CD4-positive, alpha-beta T cell treated with Interleukin-10 for 1 hour (primary cell): ENCODE measurements around the gene YPEL4.

Source experiments
- DNase-seq: peaks from one replicate; pipeline ENCODE4 v3.0.0-alpha.2; 2020

The YPEL4 gene

GRCh38 chr11:57630171-57630570, 19.5 kb downstream of the YPEL4 start:
- no peak for DNase-seq

DNA sequence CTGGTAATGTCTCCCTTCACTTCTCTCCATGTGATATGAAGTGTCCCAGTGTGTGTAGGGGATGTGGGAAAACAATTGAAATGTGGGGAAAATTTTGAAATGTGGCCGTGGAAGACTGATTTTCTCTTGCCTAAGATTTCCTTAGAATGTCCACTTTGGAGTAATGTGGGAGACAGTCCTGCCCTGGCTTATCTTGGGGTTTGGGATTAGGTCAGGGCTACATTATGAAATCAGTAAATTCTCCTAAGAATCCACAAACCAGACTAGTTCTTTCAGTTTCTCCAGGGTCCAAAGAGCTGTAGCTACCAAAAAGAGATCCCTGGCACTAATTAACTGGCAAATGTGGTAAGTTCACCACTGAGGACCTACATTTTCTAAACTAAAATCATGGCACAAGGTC, 22.8 kb downstream of the YPEL4 start:
- no peak for DNase-seq

GRCh38 chr11:57624864-57625263, 24.8 kb downstream of the YPEL4 start:
- no peak for DNase-seq

DNA sequence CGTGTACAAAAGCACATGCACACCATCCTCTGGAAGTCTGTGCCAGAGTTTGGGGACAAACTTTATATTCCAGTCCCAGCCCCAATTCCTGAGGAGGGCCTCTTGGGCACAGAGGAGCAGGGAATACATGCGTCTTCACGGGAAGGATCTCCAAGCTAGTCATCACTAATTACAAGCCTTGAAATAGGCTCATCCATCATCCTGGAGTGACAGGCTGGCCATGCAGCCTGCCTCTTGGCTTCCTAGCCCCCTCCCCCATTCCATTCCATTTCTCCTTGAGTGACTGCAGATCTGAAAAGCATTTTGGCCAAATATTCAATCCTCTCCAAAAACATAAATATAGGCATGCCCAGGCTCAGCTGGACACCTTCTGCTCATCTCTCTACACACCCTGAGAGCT, 27.4 kb downstream of the YPEL4 start:
- DNase-seq, result no peak

- DNase-seq, result no peak
Observed at GRCh38 chr11:57620467-57620866, 29.2 kb downstream of the YPEL4 start.

GRCh38 chr11:57619331-57619730, 30.4 kb downstream of the YPEL4 start:
- DNase-seq, result no peak

DNA sequence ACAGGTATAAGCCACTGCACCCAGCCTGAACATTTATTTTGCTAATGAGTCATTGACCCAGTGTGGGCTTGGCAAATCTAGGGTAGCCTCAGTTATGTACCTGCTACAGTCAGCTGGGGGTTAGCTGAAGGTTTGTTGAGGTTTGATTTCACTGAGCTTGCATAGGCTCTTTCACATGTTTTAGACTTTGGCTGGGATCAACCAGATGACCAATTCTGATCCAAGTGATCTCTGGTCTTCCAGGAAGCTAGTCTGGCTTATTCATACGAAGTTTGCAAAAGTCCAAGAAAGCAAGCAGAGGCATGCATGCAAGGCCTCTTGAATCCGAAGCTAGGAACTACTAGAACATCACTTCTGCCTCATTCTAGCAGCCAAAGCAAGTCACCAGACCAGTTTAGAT, 31.3 kb downstream of the YPEL4 start:
- no peak for DNase-seq

- no peak for DNase-seq
Observed at GRCh38 chr11:57616595-57616994, 33.1 kb downstream of the YPEL4 start.

DNA sequence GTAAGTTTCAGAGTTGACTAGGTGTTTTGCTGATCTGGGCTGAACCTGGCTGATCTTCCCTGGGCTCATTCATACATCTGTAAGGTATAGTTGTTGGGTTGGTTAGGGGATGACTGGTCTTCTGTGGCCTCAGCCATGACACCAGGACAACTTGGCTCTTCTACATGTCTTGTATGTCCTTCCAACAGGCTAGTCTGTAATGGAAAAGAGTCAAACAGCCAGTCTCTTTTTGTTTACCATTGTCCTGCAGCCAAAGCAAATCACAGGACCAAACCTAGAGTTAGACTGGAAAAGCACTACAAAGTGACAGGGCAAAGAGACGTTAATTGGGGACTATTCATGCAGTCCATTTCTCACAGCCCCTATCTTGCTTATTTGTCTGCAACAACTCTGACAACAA, 34.4 kb downstream of the YPEL4 start:
- no peak for DNase-seq

DNA sequence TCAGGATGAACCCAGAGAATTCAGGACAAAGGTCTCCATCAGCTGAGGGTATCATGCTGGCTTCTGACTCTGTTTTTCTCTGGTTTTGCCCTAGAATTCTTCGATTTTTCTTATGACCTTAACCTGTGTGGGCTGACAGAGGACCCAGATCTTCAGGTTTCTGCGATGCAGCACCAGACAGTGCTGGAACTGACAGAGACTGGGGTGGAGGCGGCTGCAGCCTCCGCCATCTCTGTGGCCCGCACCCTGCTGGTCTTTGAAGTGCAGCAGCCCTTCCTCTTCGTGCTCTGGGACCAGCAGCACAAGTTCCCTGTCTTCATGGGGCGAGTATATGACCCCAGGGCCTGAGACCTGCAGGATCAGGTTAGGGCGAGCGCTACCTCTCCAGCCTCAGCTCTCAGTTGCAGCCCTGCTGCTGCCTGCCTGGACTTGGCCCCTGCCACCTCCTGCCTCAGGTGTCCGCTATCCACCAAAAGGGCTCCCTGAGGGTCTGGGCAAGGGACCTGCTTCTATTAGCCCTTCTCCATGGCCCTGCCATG, 35.4 kb downstream of the YPEL4 start:
- DNase-seq, result no peak

GRCh38 chr11:57610170-57610569, 39.5 kb downstream of the YPEL4 start:
- DNase-seq, result no peak

DNA sequence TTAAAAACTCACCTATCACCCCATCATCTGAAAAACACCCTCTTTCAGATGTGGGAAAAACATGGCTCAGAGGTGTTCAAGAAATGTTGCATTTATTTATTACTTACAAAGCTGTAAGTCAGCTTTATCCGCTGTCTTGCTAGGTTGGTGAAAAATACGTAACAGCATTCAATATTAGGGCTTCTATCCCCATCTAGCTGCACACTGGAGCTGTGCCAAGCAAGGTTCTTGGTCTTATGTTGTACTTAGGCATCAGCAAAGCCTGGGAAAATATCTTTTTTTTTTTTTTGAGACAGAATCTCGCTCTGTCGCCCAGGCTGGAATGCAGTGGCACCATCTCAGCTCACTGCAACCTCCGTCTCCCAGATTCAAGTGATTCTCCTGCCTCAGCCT, 44.7 kb downstream of the YPEL4 start:
- DNase-seq, result no peak

DNA sequence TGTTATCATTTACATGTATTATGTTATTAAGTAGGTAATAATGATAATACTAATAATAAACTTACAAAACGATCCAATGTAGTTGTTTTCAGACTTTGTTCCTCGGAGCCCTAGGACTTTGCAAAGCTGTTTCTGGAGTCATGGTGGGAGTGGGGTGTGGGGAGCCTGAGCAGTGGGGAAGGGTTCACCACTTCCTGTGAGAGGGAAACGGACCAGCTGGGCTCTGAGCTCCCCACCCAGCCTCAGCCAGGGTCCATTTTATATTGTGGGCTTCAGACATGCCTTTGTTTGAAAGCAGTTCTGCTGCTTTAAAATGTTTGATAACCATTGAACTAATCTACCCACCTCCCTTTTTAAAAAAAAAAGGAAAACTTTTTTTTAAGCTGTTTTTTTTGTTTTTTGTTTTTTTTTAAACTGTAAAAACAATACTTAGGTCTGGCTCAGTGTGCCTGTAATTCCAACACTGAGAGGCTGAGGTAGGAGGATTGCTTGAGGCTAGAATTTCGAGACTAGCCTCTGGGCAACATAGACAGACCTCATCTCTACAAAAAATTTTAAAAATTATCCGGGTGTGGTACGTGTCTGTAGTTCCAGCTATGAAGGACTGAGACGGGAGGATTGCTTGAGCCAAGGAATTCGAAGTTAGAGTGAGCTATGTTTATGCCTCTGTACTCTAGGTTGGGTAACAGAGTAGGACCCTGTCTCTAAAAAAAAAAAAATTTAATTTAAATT, 45.2 kb downstream of the YPEL4 start:
- no peak for DNase-seq

DNA sequence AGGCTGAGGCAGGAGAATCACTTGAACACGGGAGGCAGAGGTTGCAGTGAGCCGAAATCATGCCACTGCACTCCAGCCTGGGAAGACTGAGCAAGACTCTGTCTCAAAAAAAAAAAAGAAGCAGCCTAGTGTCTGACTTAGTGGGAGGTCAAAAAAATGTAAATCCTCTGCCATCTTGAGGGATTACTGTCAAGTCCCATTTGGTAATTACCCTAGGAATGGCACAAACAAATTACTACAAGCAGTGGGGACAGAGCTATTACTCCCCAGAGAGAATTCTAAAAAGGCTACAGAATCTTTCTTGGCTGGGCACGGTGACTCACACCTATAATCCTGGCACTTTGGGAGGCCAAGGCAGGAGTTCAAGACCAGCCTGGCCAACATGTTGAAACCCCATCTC, 48.4 kb downstream of the YPEL4 start:
- DNase-seq, result no peak

DNA sequence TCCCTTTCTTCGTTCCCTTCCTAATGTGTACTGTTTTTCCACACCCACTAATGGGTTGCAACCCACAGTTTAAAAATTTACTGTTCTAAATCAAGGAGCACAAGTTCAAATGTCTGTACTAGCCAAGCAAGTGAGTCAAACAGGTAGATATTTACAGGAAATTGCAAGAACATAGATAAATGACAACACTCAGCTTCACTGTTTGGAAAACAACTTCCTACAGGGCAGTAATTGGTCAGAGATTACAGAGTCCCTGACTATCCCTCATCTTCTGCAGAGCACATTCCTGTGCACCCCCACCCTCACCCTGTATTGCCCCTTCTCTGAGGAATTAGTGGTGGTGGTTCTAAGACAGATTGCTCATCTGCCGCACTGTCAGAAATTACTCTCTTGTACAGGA, 50.3 kb downstream of the YPEL4 start:
- DNase-seq, result no peak

- DNase-seq, result no peak
Observed at GRCh38 chr11:57598831-57599155, 50.9 kb downstream of the YPEL4 start.

DNA sequence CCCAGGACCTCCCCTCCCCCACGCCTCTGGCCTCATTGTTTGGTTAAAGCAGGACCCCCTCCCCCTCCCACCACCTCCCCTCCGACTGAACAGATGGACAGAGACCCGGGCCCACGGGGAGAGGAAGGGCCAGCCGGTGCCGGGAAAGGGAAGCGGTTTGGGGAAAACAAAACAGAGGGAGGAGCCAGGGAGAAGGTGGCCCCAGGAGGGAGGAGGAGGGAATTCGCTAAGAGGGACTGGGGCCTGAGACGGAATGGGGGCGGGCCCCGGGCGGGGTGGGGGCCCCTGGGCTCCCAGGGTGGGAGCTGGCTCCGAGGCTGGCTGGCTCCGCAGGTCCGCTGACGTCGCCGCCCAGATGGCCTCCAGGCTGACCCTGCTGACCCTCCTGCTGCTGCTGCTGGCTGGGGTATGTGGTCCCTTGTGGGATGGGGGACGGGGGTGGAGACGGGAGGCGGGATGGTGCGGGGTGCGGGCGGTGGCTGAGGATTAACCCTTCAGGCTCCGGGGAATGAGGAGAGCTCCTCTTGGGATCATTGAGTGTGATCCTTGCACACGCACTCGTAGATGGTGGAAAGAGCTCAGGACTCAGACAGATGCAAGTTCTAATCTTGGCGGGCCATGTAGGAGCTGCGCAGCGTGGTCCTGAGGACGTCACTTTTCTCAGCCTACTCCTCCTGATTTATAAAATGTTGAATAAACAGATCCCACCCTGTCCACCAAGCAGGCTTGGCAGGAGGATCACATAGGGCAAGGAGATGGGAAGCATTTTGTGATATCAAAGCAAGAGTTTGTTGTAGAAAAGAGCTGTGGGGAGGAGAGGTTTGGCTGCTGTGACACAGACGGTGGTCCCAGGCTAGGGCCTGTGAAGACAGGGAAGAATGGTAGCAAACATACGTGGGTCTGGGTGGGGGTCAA, 51.5 kb downstream of the YPEL4 start:
- no peak for DNase-seq

GRCh38 chr11:57597461-57597915, 52.2 kb downstream of the YPEL4 start, which contains the start of gene SERPING1:
Gene SERPING1 (plus strand): TSS chr11:57597685. CDS start chr11:57598271, 586 bp downstream.
- no peak for DNase-seq

GRCh38 chr11:57596266-57596885, 53.3 kb downstream of the YPEL4 start:
- no peak for DNase-seq
